C1 segment of cervical spinal cord (tissue), 14 donors: ENCODE measurements around the gene CPLANE2.
"Not testable (repeated sequence)": the region's sequence is repeated elsewhere in the genome, so short reads cannot be mapped to it uniquely, and the experiment has no call there.

Experiments used
- DNase-seq, 14 donors: peaks; one replicate each; lab custom pipeline; 2025; lab: John Stamatoyannopoulos, UW

CPLANE2 gene

GRCh38 chr1:16209847-16210407 lies 27.1 kb downstream of the CPLANE2 start:
- DNase-seq, result peak in 6 of 14 donors; percentile 15 to 62 (median 26)

DNA sequence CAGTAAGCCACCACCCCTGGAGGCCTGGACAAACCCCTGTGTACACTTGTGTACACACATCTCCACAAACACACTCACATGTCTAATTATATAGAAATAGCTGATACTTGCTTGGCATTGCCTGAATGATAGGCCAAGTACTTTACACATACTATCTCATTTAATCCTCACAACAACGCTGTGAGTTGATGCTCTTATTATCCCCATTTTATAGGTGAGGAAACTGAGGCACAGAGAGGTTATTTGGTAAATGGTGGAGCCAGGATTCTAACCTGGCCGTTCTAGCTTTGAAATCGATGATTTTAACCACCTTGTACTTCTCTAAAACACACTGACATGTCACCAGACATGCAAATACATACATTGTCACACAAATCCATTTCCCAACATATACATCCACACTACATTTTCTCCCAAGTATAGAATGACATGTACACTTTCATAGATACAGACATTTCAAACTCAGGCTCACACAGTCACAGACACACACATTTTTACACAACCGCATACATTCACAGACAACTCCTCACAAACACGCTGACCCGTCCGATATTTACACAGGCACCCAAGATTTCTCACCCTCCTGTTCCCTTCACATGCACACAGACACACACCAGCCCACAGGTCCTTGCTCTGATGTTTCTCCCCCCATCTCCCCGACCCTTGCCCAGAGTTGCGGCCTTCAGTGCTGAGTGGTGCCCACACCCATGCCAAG lies 27.7 kb downstream of the CPLANE2 start:
- DNase-seq, result no peak

DNA sequence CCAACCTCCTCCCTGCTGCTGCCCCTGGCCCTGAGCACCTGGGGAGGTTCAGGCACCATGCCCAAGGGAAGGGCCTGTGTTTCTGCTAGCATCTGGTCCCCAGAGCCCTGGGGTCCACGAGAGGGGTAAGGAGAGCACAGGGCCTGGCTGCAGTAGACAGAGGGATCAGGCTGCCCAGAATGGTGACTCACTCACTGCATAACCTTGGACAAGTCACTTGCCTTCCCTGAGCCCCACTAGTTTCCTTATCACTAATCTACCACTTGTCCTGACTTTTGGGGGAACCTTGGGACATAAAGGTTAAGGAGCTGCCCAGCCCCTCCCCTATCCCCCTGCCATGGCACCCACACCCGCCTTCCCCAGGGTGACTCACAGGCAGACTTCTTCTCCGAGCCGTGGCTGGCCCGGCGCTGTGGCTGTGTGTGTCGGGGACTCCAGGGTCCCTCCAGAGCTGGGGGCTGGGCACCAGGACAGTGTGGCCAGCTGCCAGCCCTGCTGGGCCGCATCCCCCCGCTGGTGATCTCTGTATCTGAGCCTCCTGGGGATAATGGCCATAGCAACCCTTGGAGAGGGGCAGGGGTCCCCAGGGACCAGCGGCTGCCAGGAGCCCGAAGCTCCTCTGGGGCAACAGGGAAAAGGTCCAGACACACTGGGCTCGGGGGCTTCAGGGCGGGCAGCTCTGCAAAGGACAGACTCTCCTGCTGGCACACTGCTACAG lies 28.6 kb downstream of the CPLANE2 start:
- no peak for DNase-seq

DNA sequence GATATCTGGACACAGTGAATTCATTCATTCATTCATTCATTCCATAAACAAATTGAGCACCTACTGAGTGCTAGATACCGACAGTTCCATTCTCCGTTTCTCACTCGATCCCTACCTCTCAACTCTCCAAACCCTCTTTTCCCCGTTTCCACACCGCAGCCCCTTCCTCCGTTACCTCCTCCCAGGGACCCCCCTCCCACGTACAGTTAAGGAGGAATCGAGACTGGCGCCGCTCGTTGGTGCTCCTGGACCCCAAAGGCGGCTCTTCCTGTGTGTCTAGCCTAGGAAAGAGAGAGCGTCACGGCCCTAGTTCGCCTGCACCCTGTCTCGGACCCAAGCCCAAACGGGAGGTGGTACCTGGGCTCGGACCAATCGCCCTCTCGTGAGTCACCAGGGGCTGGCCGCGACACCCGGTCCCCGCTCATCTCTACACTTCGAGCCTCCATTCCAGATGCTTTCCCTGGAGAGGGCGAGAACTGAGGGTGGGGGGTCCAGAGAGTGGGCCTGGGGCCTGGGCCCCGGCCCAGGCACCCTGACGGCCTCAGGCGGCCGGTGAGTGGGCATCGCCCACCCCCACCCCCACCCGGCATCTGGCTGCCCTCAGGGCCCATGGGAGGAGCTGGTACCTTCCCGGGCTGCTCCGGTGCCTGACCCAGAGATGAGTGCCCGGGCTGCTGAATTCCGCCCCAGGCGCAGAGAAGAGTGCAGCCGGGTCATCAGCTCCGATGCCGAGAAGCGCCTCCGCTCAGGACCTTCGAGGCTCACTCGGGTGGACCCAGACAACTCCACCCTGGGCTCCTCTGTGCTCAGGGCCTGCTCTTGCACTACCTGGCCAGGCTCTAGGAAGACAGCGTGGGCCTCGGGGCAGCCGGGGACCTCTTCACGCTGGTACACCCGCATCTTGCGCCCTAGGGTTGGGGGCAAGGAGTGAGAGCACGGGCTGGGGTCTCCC lies 29.4 kb downstream of the CPLANE2 start:
- no peak for DNase-seq

- peak; percentile 24 to 88 (median 79) for DNase-seq
Measured at GRCh38 chr1:16206547-16207317, 30.3 kb downstream of the CPLANE2 start.

DNA sequence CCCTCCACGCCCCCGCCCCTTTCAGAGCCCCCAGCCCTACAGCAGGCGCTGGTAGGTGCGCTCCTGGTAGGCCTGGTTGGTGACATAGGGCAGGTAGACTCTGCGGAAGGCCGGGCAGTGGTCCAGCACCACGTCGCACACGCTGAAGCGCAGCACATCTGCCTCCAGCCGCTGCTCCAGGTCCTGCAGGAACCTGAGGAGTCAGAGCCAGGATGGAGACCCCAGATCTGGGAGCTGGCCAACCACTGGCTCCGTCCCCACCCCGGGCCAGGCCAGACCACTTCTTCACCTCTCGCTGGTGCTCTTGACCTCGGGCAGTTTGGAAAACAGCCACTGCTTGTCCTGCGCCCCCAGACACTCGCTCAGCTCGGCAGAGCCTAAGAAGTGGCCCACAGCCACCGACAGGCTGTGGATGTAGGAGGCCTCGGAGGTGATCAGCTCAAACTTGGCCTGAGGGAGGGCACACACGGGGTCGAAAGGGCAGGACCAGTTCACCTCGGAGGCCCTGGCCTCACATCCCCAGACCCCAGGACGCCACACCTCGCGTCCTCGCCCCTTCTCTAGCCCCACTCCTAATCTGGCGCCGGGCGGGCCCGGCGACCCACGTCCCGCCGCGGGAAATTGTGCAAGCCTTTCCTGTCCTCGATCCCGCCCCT lies 31.0 kb downstream of the CPLANE2 start:
- DNase-seq, result no peak

DNA sequence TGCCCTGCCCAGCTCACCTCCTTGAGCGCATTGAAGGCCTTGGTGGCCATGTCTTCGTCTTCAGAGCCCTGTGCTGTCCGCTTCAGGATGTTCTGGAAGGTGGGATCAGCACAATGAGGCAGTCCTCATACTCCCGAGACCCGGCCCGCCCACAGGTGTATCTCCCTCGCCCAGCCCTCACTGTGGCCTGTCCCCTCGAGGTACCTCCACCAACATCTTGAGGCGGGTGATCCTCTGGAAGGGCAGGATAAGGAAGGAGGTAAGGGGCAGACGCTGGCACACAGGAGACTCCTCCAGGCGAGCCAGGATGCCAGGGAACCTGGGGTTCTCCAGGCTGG lies 31.7 kb downstream of the CPLANE2 start:
- no peak for DNase-seq

DNA sequence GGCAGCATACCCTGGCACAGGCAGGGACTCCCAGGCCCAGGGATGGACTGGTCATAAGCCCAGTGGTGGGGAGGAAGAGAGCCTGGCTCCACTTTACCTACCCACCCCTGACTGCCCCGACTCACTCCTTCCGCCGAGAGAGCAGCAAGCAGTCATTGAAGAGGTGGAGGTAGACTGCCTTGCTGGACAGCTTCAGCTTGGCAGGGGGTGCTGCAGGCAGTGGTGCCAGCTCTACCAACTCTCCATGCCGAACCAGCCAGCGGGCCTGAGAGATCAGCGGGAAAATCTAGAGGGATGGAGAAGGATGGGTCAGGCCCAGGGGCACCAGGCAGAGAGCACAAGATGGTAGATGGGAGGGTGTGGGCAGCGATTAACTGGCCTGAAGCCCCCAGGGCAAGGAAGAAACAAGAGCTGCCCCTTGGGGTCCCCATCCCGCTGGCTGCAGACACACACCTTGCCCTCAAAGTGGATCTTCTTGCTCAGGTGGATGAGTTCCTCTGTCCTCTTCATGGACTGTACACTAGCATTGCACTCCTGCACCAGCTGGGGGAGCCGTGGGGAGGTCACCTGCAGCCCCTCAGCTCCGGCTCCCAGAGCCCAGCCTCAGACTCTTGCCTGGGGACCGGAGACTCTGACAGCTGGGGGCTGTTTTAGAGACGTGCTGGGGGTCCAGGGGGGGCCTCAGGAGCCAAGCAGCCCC lies 32.2 kb downstream of the CPLANE2 start:
- no peak for DNase-seq

- DNase-seq, result no peak
Measured at GRCh38 chr1:16204216-16204615, 32.8 kb downstream of the CPLANE2 start.

DNA sequence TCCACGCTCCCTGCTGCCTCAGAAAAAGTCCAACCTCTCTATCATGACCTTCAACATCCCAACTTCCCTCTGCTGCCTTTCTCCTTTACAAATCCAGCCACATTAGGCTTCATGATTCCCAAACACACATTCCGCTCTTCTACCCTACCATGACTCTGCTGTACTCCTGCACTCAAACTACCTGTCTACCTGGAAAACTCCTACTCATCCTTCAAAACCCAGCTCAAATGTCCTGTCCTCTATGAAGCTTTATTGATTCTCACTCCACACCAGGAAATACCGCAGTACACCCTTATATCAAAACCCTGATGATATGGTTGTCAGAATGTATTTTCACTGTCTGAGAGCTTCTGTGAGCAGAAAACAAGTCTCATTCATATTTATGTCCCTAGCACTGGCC lies 33.4 kb downstream of the CPLANE2 start:
- DNase-seq, result no peak

DNA sequence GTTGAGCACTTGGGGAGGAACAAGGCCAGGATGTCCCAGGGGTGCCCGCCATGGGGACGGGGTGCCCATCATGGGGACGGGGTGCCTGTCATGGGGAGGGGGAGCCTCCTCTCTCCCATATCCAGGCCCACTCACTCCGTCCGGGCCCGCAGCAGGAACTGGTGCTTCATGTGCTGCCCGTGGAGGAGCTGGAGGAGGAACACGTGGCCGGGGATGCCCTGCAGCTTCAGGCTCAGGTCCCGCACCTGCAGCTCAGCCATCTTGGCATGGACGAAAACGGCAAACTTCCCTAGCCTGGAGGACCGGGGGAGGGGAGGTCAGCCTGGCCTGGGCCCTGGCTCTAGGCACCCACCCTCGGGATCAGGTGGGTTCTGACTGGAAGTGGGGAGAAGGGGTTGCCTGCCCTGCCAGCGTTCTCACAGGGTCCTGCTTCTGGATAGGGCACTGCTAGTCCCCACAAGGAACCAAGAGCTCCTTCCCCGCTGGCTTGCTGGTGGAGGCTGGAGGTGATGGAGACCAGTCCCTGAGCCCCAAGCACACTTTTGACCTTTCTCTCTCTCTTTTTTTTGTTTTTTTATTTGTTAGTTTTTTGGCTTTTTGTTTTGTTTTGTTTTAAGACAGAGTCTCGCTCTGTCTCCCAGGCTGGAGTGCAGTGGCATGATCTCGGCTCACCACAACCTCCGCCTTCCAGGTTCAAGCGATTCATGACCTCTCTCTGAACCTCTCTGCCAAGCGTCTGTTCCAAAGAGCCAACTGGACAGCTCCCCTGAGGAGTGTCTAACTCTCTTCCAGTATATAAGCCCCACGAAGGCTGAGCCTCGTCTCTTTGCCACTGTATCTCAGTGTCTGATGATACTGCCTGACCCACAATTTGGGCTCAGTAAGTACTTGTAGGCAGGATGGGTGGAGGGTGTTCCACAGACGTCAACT lies 34.4 kb downstream of the CPLANE2 start:
- DNase-seq, result no peak

GRCh38 chr1:16199700-16200099 lies 37.3 kb downstream of the CPLANE2 start:
- no peak for DNase-seq

DNA sequence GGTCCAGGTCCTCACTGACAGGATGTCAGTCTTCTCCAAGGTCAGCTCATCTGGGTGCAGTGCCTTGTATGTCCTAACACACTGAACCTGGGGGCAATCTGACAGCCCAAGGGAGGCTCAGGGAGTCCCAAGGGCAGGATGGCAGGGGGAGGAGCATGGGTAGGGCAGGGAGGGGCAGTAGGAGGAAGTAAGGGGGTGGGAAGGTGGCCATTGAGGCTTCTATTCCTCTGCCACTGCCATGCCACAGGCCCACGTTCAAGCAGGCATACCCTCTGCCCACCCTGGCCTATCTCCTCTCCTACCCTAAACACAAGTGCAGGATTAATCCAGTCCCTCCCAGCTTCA lies 37.9 kb downstream of the CPLANE2 start:
- DNase-seq, result no peak

DNA sequence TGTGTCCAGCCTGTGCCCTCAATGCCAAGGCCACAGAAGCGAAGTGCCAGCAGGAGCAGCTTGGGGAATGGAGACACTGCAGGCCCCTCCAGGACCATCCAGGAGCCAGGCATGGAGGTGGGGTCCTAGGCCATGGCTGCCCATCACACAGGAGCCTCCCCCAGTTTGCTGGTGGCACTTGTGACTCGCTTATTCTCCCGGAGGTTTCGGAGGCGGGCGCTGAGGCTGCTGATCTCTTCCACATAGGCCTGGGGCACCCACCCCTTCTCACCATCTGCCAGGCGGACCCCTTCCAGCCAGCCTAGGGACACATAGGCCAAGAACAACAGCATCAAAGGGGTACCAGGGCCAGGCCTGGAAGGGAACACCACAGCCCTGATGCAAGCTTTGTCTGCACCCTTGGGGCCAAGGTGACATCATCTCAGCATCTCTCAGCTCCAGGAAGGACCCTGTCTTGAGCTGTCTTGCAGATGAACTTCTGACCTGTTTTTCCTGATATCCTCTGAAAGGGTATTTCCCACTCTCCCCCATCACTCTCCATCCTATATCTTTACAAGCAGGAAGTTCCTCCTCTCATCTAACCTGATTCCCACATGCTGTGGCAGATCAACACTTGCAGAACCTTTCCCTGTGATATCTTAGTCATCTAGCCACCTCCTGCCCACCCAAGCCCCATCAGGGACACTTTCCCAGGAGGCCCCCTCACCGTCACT lies 38.4 kb downstream of the CPLANE2 start:
- no peak for DNase-seq

DNA sequence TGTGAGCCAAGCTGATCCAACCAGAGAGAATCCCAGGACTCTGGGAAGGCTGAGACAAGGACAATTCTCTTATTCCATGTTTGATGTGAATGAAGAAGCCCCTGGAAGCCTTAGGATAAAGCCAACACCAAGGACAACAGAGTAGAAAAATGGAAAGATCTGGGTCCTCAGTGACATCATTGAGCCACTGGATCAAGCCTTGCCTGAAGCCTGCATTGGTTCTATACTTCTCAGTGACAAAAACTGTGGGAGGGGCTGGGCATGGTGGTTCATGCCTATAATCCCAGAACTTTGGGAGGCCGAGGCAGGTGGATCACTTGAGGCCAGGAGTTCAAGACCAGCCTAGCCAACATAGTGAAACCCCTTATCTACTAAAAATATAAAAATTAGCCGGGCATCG lies 40.1 kb downstream of the CPLANE2 start:
- no peak for DNase-seq

DNA sequence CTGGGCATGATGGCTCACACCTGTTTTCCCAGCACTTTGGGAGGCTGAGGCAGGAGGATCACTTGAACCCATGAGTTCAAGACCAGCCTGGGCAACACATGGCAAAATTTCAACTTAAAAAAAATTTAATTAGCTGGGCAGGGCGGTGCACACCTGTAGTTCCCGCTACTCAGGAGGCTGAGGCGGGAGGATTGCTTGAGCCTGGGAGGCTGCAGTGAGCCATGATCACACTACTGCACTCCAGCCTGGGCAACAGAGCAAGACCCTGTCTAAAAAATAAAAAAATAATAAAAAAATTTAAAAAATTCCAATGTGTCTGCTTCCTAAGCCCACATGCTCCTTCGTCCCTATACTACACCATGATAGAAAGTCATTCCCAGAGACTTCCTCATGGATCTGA lies 40.8 kb downstream of the CPLANE2 start:
- not testable (repeated sequence) for DNase-seq

- no peak for DNase-seq
Measured at GRCh38 chr1:16195518-16195905, 41.5 kb downstream of the CPLANE2 start.

DNA sequence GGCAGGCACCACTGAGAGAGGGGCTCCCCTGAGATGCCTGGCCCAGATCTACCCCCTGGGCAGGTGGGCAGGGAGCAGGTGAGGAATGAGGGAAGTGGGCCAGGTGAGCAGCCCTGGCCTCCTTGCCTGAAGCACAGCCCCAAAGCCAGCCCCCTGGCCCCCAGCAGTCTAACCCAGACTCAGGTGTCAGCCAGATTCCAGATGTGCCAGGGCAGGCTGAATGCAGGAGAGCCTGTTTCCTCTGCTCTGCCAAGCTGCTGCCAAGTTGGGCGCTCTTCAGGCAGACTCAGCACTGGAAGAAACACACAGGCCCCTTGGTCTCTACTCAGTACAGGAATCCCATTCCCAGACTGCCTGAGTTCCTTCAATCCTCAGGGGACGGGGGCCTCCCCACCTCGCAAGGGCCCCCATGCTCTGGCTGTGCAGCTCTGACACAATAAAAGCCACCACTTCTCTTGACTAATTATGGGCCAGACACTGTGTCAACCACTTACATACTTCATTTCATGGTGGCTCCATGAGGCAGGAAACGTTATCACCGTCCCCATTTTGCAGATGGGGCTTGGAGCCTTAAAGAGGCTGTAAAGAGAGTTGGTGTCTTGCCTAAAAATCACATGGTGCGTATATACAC lies 45.0 kb downstream of the CPLANE2 start:
- no peak for DNase-seq
